GM20431 (cell line): ENCODE measurements around the gene BID.
"Not testable (repeated sequence)": the region's sequence is repeated elsewhere in the genome, so short reads cannot be mapped to it uniquely, and the experiment has no call there.

Source experiments
- in situ Hi-C: fragments of 300-500 bp; cut with MseI, MboI; formaldehyde crosslinking; loops from one replicate; pipeline ENCODE4 v1.15.0; 2020; ENCODE audit warnings: low sequenced_read_pairs; ENCODE audit not compliant: unreplicated experiment

BID gene

DNA sequence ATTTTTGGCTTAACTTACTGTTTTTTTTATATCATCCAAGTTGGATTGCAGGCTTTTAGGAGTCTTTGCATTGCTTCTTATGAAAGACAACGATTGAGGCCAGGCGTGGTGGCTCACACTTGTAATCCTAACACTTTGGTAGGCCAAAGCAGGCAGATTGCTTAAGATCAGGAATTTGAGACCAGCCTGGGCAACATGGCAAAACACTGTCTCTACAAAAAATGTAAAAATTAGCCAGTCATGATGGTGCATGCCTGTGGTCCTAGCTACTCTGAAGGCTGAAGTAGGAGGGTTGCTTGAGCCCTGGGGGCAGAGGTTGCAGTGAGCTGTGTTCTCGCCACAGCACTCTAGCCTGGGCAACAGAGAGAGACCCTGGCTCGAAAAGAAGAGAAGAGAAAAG, 56.6 kb downstream of the BID start:
- in situ Hi-C loops = no loop called here

DNA sequence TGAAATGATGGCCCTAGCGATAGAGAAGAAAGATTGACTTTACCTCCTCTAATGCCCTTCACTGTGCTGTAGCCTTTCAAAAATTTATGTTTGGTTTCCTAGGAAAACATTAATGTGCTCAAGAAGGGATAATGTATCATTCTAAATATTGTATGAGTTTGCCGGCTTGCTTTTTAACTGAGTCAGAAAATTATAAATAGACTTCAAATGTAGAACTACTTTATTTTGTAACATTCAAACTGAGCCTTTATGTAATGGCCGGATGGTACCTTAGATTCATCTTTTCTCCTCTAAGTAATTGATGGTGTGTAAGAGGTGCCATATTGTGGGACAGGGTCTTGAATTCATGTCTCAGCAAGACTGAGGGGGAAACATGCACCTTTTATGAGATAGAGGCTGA, 57.7 kb downstream of the BID start:
- in situ Hi-C loops = no loop called here

DNA sequence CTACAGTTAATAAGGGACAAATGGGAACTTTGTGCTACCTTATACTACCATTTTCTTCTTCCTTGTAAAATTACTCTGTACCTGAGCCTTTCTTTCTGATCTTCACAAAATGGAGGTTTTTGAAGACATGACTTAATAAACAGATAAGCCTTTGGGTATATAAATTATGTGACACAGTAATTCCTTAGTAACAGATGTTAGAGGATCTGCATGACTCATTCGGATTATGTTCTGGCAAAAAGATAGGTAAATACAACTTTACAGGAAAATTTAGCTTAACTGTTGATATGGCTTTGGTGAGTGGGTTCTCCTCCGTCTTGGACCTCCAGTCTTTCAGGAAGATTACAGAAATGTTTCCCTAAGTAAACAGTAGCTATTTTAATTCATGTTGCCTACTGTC, 61.8 kb downstream of the BID start:
- in situ Hi-C loops = no loop called here

DNA sequence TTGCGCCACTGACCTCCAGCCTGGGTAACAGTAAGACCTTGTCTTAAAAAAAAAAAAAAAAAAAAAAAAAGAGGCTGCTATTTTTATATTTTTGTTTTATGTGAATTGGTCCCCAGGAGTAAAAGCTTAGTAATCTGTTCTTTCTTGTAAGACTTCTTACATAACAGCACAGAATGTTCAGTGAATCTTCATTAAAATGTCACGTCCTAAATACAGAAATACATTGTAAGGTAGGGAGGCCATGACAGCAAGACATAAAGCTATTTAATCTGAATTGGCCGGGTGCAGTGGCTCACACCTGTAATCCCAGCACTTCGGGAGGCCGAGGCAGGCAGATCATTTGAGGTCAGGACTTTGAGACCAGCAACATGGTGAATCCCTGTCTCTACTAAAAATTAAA, 64.2 kb downstream of the BID start:
- in situ Hi-C loops = no loop called here

DNA sequence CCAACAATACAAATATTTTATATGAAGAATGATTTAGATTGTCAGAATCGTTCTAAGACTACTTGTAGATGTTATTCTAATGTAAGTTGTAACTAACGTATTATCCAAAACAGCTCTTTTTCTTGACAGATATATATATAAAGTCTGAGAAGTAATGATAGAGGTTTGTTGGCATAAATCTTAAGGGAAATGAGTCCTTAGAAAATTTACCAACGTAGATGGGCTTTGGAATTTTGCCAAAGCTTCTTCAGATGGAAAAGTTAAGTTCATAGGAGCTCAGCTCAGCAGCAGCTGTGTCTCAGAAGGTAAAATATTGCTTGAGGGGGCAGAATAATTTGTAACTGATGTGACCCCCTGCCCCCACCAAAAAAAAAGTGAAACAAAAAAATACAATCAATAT, 66.7 kb downstream of the BID start:
- in situ Hi-C loops = no loop called here

DNA sequence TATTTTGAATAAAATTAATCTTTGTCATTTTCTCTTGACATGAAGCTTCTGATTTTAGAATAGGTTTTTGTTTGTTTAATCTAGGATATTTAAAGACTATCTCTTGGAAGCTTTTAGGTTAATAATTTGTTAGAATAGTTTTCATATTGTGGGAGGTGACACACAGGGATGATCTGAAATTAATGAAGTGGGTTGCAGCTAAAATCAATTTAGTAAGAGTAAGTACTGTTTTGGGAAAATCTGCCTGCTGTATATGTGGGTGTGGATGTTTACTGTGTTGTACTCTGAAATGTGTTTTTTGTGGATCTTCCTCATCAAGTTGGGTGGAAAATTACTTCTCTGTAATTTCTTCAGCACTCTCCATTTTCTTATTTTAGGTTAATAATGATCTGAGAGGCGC, 67.3 kb downstream of the BID start:
- in situ Hi-C loops = no loop called here

DNA sequence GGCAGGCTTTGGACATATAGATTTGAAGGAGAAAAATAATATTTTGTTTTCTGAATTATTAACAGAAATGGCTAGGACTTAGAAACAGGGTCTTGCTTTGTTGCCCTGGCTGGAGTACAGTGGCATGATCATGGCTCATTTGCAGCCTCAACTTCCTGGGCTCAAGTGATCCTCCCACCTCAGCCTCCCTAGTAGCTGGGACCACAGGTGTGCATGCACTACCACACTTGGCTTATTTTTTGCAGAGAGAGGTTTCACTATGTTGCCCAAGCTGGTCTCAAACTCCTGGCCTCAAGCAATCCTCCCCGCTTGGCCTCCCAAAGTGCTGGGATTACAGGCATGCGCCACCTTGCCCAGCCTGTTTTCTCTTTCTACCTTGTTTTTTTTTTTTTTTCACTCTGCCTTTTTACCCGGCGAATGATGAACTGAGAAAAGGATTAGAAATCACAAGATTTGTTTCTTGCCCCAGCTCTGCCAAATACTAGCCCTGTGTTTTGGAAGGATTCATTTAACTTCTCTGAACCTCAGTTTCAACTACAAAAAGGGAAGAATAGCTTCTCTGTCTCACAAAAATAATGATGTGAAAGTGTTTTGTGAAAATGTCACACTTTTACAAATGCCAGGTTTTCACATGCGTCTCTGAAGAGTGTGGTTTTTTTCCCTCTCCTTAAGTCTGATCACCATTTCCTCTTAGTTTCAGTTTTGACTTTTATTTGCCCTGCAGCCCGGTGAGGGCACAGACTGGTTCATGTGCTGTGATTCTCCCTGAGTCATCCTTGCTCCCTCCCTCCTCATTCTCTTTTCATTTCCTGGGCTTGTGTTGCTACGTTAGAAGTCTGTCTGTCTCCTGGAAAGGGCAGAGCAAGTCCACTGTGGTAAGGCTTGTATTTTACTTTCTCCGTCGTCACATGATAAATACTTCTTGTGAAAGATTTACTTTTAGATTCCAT, 68.0 kb downstream of the BID start:
- in situ Hi-C loops = no loop called here

DNA sequence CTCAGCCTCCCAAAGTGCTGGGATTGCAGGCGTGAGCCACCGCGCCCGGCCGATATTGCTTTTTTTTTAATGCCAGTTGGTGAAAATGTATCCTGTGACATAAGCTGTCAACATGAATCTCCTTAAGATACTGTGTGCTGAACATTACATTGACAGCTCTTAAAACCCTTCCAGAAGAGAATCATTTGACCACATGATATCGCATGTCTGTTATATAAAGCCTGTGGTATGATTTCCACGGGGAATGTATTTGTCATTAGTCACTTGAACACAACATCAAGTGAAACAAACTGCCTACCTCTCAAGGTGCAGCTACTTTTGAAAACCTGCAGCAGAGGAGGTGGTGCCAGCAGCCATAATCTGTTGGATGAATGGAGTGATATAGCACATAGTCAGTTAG, 68.7 kb downstream of the BID start:
- in situ Hi-C loops = no loop called here

DNA sequence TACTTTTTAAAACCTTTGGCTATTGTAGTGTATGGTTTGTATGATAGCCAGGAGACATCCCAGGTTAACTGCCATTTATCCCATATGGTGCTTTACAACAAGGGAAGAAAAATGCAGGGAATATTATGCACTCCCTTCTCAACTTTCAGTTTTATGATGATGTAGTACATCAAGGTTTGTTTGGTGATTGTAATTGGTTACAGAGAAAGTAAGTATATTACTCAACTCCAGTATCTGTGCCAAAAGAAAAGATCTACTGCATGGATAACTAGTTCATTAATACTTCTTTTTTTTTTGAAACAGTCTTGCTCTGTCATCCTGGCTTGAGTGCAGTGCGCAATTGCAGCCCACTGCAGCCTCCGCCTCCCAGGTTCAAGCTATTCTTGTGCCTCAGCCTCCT, 70.5 kb downstream of the BID start:
- in situ Hi-C loops = no loop called here

DNA sequence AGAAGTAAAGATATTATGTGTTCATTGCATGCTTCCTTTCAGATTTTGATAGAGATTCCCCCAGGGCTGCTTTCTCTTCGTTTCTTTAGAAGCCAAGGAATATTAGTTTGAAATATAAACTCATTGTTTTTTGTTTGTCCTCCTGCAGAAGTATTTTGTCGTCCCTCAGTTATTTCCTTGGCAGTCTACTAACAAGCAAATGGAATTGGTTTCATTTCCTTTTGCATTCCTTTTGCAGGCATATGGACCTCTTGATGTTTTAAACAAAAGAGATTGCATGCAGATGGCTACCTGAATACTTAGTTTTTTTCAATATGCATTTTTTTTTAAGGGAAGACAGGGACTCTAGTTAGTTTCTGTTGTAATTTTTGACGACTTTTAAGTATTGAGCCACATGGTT, 73.5 kb downstream of the BID start:
- in situ Hi-C loops = no loop called here

DNA sequence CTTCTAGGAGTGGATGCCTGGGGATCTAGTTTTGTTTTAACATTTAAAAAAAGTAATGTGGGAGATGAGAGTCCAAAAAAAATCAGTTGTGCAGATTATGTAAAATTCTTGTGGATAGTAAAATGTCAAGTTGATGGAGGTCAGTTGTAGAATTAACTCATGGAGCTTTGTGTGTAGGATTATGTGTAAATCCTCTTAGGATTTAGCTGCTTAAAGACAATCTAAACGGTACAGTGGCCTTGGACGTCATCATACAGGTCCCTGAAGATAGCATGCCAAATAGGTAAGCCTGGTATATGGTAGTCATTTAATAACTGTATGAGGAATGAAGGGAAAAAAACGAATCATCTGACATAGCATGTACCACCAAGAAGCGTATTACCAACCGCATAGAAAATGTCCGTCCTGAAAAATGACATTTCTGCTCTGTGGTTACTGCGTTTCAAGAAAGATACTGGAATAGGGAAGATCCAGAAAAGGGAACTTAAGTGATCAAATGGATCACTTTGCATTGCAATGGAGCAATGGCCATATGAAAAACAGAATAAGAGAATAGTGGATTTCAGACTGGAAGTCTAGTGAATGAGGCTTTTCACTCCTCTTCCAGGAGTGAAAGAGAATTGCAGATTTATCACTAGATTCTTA, 74.5 kb downstream of the BID start:
- in situ Hi-C loops = no loop called here

DNA sequence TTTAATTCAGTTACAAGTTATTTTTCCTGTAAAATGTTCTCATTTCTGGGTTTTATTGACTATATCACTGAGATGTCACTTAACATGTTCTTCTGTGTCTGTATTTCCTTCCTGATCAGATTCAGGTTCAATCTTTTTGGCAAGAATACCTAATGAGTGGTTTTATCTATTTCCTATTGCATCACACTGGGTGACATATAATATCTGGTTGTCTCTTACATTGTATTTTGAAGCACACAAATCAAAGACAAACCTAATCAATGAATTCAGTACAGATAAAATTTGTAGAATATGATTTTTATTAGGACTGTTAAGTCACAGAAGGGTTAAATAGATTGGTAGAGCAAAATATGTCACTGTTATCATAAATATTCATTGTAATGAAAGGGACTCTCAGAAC, 75.3 kb downstream of the BID start:
- in situ Hi-C loops = no loop called here

DNA sequence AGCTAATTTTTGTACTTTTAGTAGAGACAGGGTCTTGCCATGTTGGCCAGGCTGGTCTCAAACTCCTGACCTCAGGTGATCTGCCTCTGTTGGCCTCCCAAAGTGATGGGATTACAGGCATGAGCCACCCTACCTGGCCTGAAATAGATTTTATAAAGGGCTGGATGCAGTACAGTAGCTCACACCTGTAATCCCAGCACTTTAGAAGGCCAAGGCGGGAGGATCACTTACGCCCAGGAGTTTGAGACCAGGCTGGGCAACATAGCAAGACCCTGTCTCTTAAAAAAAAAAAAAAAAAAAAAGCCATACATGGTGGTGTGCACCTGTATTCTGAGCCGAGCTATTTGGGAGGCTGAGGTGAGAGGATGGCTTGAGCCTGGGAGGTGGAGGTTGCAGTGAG, 76.0 kb downstream of the BID start:
- in situ Hi-C loops = not testable (repeated sequence)

DNA sequence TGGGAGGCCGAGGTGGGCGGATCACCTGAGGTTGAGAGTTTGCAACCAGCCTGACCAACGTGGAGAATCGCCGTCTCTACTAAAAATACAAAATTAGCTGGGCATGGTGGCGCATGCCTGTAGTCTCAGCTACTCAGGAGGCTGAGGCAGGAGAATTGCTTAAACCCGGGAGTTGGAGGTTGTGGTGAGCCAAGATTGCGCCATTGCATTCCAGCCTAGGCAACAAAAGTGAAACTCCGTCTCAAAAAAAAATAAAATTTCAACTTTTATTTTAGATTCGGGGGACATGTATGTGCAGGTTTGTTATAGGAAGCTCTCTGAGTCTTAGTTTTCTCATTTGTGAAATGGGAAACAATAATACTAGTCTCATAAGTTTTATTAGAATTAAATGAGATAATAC, 77.1 kb downstream of the BID start:
- in situ Hi-C loops = not testable (repeated sequence)

DNA sequence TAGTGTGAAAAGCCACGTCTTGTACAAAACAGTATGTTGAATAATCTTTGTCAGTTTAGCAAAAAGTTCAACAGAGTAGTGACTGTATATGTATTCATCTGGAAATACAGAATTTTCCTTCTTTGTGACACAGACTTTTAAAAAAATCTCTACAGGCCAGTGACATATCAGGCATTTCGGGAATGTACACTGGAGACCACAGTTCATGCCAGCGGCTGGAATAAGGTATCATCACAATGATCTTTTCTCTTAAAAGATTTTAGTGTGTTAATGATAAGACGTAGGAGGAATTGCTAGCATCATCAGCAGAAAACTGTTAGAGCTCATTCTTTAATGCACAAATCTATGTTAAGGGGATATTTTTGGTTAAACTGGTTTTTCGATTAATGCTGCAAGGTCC, 78.3 kb downstream of the BID start:
- in situ Hi-C loops = no loop called here

DNA sequence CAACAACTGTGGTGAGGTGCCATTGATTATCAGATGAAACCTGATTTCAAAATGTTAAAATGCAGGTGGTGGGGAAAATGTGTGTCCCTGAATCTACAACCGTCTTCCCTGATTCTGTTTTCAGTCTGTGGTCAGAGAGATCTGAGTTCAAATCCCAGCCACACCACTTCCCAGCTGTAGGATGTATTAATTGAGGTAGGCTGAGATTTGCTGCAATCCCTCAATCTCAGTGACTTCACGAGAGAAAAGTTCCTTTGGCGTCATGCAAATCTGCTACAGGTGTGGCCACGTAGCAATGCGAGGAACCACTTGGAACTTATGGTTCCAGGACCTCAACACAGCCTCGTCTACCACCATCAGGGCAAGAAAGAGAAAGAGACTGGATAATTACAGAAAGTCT, 79.5 kb downstream of the BID start:
- in situ Hi-C loops = no loop called here

DNA sequence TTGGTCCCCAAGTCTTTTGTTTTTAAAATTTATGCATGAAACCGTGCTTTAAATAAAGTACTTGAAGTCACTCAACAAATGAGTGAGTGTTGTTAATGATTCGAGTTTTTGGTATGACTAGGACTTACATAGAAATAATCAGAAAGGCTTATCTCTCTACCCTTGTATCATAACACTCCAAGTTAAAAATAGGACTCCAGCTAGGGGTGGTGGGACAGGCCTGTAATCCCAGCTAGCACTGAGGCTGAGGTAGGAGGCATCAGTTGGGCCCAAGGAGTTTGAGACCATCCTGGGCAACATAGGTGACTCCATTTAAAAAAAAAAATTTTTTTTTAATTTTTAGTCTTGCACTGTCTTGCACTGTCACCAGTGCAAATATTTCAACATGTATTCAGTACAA, 80.1 kb downstream of the BID start:
- in situ Hi-C loops = no loop called here

DNA sequence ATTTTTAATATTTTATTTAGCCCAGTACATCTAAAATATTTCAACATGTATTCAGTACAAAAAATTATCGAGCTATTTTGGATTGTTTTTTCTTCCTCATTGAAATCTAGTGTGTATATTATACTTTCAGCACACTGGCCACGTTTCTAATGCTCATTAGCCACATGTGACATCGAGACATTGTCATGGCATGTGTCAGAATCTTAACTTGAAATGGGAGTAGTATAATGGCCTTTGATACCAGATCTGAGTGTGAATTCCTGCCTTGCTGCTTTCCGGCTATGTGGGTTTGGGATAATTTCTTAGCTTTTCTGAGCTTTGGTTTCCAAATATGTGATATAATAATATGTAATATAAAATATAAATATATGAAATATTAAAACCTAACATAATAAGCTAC, 81.4 kb downstream of the BID start:
- in situ Hi-C loops = no loop called here

DNA sequence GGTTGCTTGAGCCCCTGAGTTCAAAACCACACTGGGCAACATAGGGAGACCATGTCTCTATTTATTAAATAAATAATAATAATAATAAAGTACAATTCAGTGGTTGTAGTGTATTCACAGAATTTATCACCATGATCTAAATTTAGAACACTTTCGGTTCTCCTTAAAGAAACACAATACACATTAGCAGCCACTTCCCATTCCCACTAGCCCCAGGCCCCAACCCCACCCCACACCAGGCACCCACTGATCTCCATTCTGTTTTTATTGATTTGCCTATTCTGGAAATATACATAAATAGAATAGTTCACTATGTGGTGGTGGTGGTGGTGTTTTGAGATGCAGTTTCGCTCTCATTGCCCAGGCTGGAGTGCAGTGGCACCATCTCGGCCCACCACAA, 90.0 kb downstream of the BID start:
- in situ Hi-C loops = no loop called here
